GM23338 (cell line): Measurements from ENCODE around the gene TUBGCP2. TPM values are rescaled to one million over a fixed set of nuclear protein-coding genes. Genes with fewer than 3 reads are reported as not detected.

ENCODE experiments used
- ATAC-seq: fragments of 200-7000 bp; cut with Tn5 transposase; 3 replicates; pipeline ENCODE4 v1.9.1; 2020
- DNase-seq: peaks from one replicate; pipeline ENCODE4 v3.0.0-alpha.2; 2015; ENCODE audit warnings: low spot score
- H2AFZ ChIP-seq: fragments of 200-600 bp; sonication (generic); 2 replicates; pipeline ENCODE4 v1.8.0; 2016; ENCODE audit warnings: antibody characterized with exemption, mild to moderate bottlenecking, moderate library complexity
- H3F3A ChIP-seq: fragments of 200-600 bp; sonication (generic); replicated peaks from 2 replicates; pipeline ENCODE4 v1.8.0; 2017; ENCODE audit warnings: antibody characterized with exemption, mixed run types, low read depth
- H3K27ac ChIP-seq: fragments of 200-600 bp; sonication (generic); 2 replicates; pipeline ENCODE4 v1.6.1; 2016; ENCODE audit warnings: low read depth
- H3K27me3 ChIP-seq: fragments of 200-600 bp; sonication (generic); 2 replicates; pipeline ENCODE4 v1.8.0; 2016; ENCODE audit warnings: mild to moderate bottlenecking, mixed run types, moderate library complexity; ENCODE audit not compliant: insufficient read depth
- H3K36me3 ChIP-seq: fragments of 200-600 bp; sonication (generic); 2 replicates; pipeline ENCODE4 v1.8.0; 2016; ENCODE audit warnings: mild to moderate bottlenecking; ENCODE audit not compliant: insufficient read depth
- H3K4me1 ChIP-seq: fragments of 200-600 bp; sonication (generic); 2 replicates; pipeline ENCODE4 v1.8.0; 2016; ENCODE audit warnings: mild to moderate bottlenecking, moderate library complexity; ENCODE audit not compliant: insufficient read depth
- H3K4me2 ChIP-seq: fragments of 200-600 bp; sonication (generic); 2 replicates; pipeline ENCODE4 v1.7.1; 2017; ENCODE audit warnings: mixed run types
- H3K4me3 ChIP-seq: fragments of 200-600 bp; sonication (generic); 2 replicates; pipeline ENCODE4 v1.6.1; 2016; ENCODE audit warnings: mixed run types
- H3K79me2 ChIP-seq: fragments of 200-600 bp; sonication (generic); replicated peaks from 2 replicates; pipeline ENCODE4 v1.8.0; 2017; ENCODE audit warnings: mild to moderate bottlenecking; ENCODE audit not compliant: insufficient read depth
- H3K9me2 ChIP-seq: fragments of 200-600 bp; sonication (generic); 2 replicates; pipeline ENCODE4 v1.8.0; 2017; ENCODE audit not compliant: insufficient read depth
- H4K20me1 ChIP-seq: fragments of 200-600 bp; sonication (generic); replicated peaks from 2 replicates; pipeline ENCODE4 v1.8.0; 2017; ENCODE audit warnings: mild to moderate bottlenecking; ENCODE audit not compliant: insufficient read depth
- H3K27ac Mint-ChIP-seq: 2 replicates; pipeline ENCODE4 v1.8.0; 2020; ENCODE audit warnings: inconsistent platforms, mild to moderate bottlenecking, moderate library complexity, mixed read lengths
- H3K27me3 Mint-ChIP-seq: 3 replicates; pipeline ENCODE4 v1.8.0; 2022; ENCODE audit warnings: low read depth, mild to moderate bottlenecking, moderate library complexity, mixed read lengths, inconsistent platforms; ENCODE audit not compliant: insufficient read depth, poor library complexity
- H3K36me3 Mint-ChIP-seq: 3 replicates; pipeline ENCODE4 v1.8.0; 2021; ENCODE audit warnings: low read depth, mild to moderate bottlenecking, inconsistent platforms, moderate library complexity, mixed read lengths
- H3K4me1 Mint-ChIP-seq: 3 replicates; pipeline ENCODE4 v1.8.0; 2020; ENCODE audit warnings: mild to moderate bottlenecking, inconsistent platforms, mixed read lengths
- H3K4me3 Mint-ChIP-seq: 3 replicates; pipeline ENCODE4 v1.8.0; 2021; ENCODE audit warnings: moderate library complexity, mild to moderate bottlenecking, inconsistent platforms, mixed read lengths
- H3K9me3 Mint-ChIP-seq: 3 replicates; pipeline ENCODE4 v1.8.0; 2020; ENCODE audit warnings: moderate library complexity, mild to moderate bottlenecking, inconsistent platforms, mixed read lengths
- CREB1 ChIP-seq: fragments of 250-450 bp; sonication (Bioruptor Pico); IDR thresholded peaks from 2 replicates; pipeline ENCODE4 v1.5.0; 2020; ENCODE audit warnings: low read depth, mild to moderate bottlenecking, moderate library complexity
- CTCF ChIP-seq, 2 experiments: fragments of 200-600 bp in 1 of 2; sonication (generic) in 1 of 2; conservative IDR thresholded peaks; 2 replicates each; pipeline versions ENCODE4 v1.5.1 to v1.6.1; 2016 to 2017; ENCODE audit warnings: antibody characterized with exemption in 2 of 2, low read depth in 2 of 2, mild to moderate bottlenecking in 2 of 2, moderate library complexity in 1 of 2
- ETS1 ChIP-seq: IDR thresholded peaks from 2 replicates; pipeline ENCODE4 v1.6.1; 2016; ENCODE audit warnings: antibody characterized with exemption
- EZH2 ChIP-seq: fragments of 200-600 bp; sonication (generic); IDR thresholded peaks from one replicate; pipeline ENCODE4 v1.8.0; 2017; ENCODE audit warnings: antibody characterized with exemption, mild to moderate bottlenecking, low read depth; ENCODE audit not compliant: unreplicated experiment
- EZH2phosphoT487 ChIP-seq: fragments of 200-600 bp; sonication (generic); IDR thresholded peaks from one replicate; pipeline ENCODE4 v1.8.1; 2018; ENCODE audit warnings: antibody characterized with exemption; ENCODE audit not compliant: unreplicated experiment
- JUNB ChIP-seq: IDR thresholded peaks from one replicate; pipeline ENCODE4 v1.6.1; 2016; ENCODE audit warnings: antibody characterized with exemption; ENCODE audit not compliant: unreplicated experiment
- NANOG ChIP-seq: IDR thresholded peaks from 2 replicates; pipeline ENCODE4 v1.6.1; 2016; ENCODE audit warnings: antibody characterized with exemption, borderline replicate concordance
- POLR2AphosphoS5 ChIP-seq: IDR thresholded peaks from 2 replicates; pipeline ENCODE4 v1.6.1; 2016; ENCODE audit warnings: antibody characterized with exemption, low read depth
- REST ChIP-seq: IDR thresholded peaks from one replicate; pipeline ENCODE4 v1.6.1; 2018; ENCODE audit warnings: antibody characterized with exemption; ENCODE audit not compliant: unreplicated experiment
- STAT1 ChIP-seq: IDR thresholded peaks from one replicate; pipeline ENCODE4 v1.6.1; 2016; ENCODE audit warnings: antibody characterized with exemption; ENCODE audit not compliant: unreplicated experiment
- ZNF114 ChIP-seq: fragments of 250-450 bp; sonication (Bioruptor Pico); IDR thresholded peaks from 2 replicates; pipeline ENCODE4 v1.5.0; 2020; ENCODE audit warnings: mild to moderate bottlenecking, moderate library complexity
- ZNF331 ChIP-seq: fragments of 250-450 bp; sonication (Bioruptor Pico); IDR thresholded peaks from 2 replicates; pipeline ENCODE4 v1.5.0; 2020; ENCODE audit warnings: low read depth, mild to moderate bottlenecking, moderate library complexity
- polyA plus RNA-seq: library from polyadenylated mRNA; unstranded; fragments of >200 nt; fragmentation: Nextera tagmentation; extraction: Ambion mirVana; gene quantifications from 2 replicates; pipeline ENCODE4 v1.2.1, GENCODE V29; 2016
- total RNA-seq: library from RNA; depleted of rRNA; stranded (reverse); fragments of >200 nt; shearing (Covaris generic); gene quantifications from 2 replicates; pipeline ENCODE4 v1.2.3, GENCODE V29; 2014

The TUBGCP2 gene
- total and polyA plus RNA-seq, 2 experiments from 2014 or later = 59.6 to 67.7 TPM

GRCh38 chr10:133254421-133255120, 54.1 kb downstream of the TUBGCP2 start (continued):
- TF ChIP-seq CTCF (conservative IDR thresholded peaks at IDR 0.05; ENCODE audit: low read depth in 2 of 2) = no peak
- no peak for TF ChIP-seq EZH2phosphoT487
- no peak for TF ChIP-seq JUNB
- TF ChIP-seq EZH2 = no peak
- no peak for TF ChIP-seq ZNF114 (CRISPR knock-in tag)

GRCh38 chr10:133253361-133253955, 55.2 kb downstream of the TUBGCP2 start:
- Histone ChIP-seq H3F3A (no peaks in the 10 kb centered on the region), H3K9me2 (no peaks in the 10 kb centered on the region), H3K27ac (no peak overlapping the region), H3K4me2 (no peak overlapping the region), H2AFZ (no peak overlapping the region), H3K27me3 (no peaks in the 10 kb centered on the region), H4K20me1 (no peaks in the 10 kb centered on the region), H3K79me2 (no peaks in the 10 kb centered on the region), H3K4me1 (peaks cover 5% of the 10 kb centered on the region; the same call in 1 of the 2 replicates), H3K36me3 (no peaks in the 10 kb centered on the region), H3K4me3 (no peak overlapping the region)
- Mint-ChIP-seq H3K27ac (no peak overlapping the region), H3K9me3 (no peaks in the 10 kb centered on the region; the same call in 1 of the 3 replicates), H3K36me3 (no peaks in the 10 kb centered on the region), H3K4me3 (no peak overlapping the region; the same call in 2 of the 3 replicates), H3K4me1 (peaks cover 9% of the 10 kb centered on the region), H3K27me3 (peaks cover 15% of the 10 kb centered on the region)
- ATAC-seq (no peak), DNase-seq (no peak)
- TF ChIP-seq JUNB (no peak), ZNF114 (CRISPR knock-in tag) (no peak), STAT1 (no peak), NANOG (no peak), EZH2phosphoT487 (no peak), ETS1 (no peak), CTCF (conservative IDR thresholded peaks at IDR 0.05; ENCODE audit: low read depth in 2 of 2) (no peak), EZH2 (no peak), REST (no peak), ZNF331 (no peak), CREB1 (CRISPR knock-in tag) (no peak), POLR2AphosphoS5 (no peak)
